GM18858 (cell line): ENCODE data around the gene BTG3.

Experiments
- ATAC-seq: cut with Tn5 transposase; IDR thresholded peaks from one replicate; pipeline ENCODE4 v1.9.1; 2021; ENCODE audit not compliant: unreplicated experiment

Gene BTG3

GRCh38 chr21:17612565-17613241 lies at the start of gene BTG3:
TSS of gene BTG3 (minus strand) at chr21:17612901. CDS start at chr21:17609144, 3,757 bp downstream.
- peak; percentile 65 for ATAC-seq

DNA sequence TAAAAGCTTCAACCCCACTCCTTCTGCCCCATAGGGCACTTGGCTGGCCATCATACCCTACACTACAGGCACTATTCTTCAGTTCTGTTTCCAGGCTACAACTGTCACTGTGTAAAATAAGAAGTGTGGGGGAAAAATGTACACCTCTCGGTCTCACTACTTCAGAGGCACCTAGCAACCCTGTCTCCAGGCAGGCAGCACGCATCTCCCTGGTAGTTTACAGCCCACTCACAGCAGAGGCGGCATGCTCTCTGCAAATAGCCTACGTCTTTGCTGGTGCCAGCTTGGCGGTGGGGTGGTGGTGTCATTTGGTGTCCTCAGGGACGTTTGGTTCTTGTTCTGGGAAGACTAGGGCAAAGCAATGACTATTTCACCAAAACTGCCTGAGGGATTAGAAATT lies 48.2 kb upstream of the BTG3 start:
- ATAC-seq, result no peak

GRCh38 chr21:17660452-17660851 lies 47.8 kb upstream of the BTG3 start:
- ATAC-seq, result no peak

DNA sequence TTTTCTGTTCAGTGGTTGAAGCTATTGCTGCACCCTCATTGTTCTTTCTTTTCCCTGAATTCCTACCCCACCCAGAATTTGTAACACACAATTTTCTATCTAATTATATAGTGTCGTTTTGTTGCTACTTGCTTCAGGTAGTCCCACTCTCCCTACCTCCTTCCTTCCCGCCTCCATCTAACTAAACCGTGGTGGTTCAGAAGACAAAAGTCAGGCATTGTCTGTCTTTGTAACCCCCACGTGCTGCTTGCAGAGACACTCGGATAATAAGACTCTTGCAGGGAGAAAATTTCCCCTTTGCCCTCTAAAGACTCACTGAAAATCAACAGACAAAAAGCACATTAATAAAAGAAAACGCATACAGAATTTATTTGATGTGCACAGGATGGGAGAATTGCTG lies 46.2 kb upstream of the BTG3 start:
- no peak for ATAC-seq

GRCh38 chr21:17651526-17651925 lies 38.8 kb upstream of the BTG3 start:
- no peak for ATAC-seq

- ATAC-seq, result no peak
Observed at GRCh38 chr21:17650292-17650691, 37.6 kb upstream of the BTG3 start.

GRCh38 chr21:17646790-17647189 lies 34.1 kb upstream of the BTG3 start:
- ATAC-seq, result no peak

DNA sequence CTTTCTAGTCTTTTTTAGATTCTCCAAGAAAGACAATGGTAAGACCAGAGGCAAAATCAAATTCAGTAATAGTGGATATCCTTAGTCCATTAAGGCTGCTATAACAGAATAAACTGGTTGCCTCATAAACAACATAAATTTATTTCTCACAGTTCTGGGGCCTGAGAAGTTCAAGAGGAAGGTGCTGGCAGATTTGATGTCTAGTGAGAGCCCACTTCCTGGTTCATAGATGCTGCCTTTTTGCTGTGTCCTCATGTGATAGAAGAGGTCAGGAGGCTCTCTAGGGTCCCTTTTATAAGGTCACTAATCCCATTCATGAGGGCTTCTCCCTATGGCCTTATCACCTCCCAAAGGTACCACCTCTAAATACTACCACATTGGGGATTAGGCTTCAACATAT lies 31.5 kb upstream of the BTG3 start:
- no peak for ATAC-seq

DNA sequence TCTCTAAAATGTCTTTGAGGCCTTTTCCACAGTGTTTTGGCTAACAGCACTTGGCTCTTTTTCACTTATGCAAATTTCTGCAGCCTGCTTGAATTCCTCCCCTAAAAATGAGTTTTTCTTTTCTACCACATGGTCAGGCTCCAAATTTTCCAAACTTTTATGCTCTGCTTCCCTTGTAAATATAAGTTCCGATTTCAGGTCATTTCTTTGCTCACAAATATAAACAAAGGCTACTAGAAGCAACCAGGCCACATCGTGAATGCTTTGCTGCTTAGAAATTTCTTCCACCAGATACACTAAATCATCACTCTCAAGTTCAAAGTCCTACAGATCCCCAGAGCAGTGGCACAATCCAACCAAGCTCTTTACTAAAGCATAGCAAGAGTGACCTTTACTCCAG lies 28.1 kb upstream of the BTG3 start:
- ATAC-seq, result no peak

GRCh38 chr21:17636711-17637110 lies 24.0 kb upstream of the BTG3 start:
- no peak for ATAC-seq

DNA sequence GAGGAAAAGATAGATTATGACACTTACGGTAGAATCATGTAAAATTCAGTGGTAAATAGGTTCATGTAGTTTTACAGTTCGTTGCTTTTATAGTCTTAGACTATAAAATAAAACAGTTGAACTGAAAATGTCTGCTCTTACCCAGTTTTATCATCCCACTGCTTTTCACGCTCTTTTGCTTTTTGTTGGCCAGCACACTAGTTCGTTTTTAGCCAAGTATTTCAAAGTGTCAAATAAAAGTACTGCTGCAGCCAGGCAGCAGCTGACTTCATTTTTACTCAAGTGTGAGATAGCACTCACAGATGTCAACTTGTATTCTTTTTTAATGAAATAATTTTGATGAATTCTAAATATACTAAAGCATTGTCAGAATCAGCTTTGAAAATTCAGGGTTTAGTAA lies 18.5 kb upstream of the BTG3 start:
- no peak for ATAC-seq

- no peak for ATAC-seq
Observed at GRCh38 chr21:17622018-17622417, 9.3 kb upstream of the BTG3 start.

GRCh38 chr21:17616831-17617230 lies 4.1 kb upstream of the BTG3 start:
- no peak for ATAC-seq

- ATAC-seq, result no peak
Observed at GRCh38 chr21:17613242-17613676, 558 bp upstream of the BTG3 start.

GRCh38 chr21:17612023-17612564 lies 607 bp downstream of the BTG3 start:
- no peak for ATAC-seq

DNA sequence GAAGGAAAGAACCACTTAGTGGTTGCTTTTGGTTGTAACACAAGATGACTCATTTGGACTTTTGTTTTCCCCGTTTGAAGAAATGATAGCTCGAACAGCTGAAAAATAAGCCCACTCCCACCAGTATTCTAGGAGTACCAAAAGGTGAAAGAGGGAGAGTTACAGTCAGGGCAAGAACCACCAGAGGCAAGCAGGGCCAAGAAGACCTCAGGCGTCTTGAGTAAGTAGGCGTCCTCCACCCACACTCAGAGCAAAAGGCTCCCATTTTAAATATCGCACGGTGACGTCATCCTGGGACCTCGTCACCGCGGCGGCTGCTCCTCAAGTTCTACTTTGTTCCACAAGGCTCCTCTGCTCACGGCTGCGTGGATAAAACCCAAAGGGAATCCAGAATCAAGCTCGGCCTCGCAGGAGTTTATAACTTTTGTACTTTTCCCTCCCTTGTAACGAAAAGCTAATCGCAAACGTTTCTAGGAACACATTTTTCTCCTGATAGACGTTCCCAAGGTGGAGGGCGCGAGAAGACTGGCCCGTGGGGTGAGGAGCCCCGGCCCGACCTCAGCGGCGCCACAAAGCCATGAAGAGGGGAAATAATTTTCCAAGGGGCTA lies 1.2 kb downstream of the BTG3 start:
- ATAC-seq, result peak; percentile 54

DNA sequence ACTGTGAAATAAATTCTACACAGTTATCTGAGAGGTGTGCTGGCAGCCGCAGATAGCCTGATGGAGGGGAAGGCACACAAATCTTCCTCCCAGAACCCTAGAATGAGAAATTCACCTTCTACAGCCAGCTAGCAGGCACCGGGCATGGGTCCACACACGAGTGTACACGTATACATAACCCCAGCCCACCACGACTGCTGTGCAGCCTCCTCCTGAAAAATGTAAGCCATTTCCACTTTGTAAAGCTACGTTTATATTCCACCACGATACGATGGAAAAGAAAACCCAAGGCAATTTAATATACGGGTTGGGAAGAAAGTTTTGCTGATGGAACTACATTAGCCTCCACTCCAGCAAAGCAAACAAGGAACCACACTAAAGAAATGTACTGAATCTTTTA lies 1.8 kb downstream of the BTG3 start:
- ATAC-seq, result no peak

DNA sequence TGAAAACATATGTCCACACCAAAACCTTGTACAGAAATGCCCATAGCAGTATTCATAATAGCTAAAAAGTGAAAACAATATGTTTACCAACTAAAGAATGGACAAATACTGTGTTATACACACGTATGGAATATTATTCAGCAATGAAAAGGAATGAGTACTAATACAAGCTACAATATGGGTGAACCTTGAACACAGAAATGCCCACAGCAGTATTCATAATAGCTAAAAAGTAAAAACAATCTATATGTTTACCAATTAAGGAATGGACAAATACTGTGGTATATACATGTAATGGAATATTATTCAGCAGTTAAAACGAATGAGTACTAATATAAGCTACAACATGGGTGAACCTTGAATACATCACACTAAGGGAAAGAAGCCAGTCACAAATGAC lies 3.0 kb downstream of the BTG3 start:
- no peak for ATAC-seq

DNA sequence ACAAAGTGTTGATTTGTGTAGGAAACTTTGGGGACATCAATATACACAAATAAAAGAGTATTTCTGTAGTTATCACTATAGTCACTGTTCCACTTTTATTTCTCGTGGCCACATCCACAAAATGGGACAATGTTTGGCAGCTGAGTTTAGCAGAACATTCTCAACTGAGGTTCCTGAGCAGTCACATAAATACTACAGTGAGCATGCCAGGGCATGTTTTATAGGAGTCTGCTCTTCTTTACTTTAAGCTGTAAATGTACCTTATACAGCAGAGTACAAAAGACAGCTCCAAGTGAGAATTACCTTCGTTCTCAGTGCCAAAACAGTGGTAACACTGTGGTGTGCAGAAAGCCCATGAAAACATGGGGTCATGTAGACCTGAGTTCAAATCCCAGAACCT lies 5.0 kb downstream of the BTG3 start:
- no peak for ATAC-seq

DNA sequence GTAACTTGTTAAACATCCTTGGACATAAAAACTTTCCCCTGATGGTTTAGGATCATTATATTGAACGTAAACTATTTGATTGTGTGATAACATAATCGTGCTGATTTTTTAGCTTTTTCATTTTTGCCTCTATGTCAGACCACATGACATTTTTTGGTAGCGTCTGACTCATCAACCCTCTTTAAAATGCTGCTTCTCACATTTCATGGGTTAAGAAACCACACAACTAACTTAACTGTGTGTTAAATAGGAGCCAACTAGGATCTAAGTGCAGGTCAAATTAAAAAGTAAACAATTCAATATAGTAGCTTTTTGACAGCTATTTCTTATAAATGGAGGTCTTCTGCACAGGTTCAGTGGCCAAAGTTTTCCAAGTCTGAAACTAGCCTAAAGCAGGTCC lies 9.8 kb downstream of the BTG3 start:
- ATAC-seq, result no peak

- ATAC-seq, result peak; percentile 77
Observed at GRCh38 chr21:17598437-17598836, 14.3 kb downstream of the BTG3 start.

- ATAC-seq, result no peak
Observed at GRCh38 chr21:17597680-17598079, 15.0 kb downstream of the BTG3 start.

DNA sequence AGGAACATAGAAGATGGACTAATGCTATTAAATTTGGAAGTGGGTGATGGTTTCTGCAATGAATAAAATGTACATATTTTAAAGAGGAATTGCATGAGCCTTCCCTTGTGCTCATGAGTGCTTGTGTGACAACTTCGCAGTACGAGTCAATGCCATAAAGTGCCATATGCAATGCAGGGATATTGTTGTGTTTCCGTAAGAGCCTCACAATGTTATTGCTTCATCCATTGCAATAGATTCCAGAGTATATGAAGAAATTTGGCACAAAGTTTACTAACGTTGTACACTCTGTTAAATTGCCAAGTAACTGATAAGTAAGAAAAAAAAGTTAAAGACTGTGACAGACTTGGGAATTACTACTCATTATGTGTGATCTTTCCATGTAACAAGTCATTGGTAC lies 22.3 kb downstream of the BTG3 start:
- no peak for ATAC-seq
